Activated CD4-positive, alpha-beta T cell treated with anti-CD3 and anti-CD28 coated beads for 1 hour (primary cell): ENCODE measurements around the gene GTF3C1.
"Not testable (repeated sequence)": the region's sequence is repeated elsewhere in the genome, so short reads cannot be mapped to it uniquely, and the experiment has no call there.

Experiments
- DNase-seq: peaks from one replicate; pipeline ENCODE4 v3.0.0-alpha.2; 2020

GTF3C1 gene

GRCh38 chr16:27462846-27463682, 86.6 kb downstream of the GTF3C1 start:
- no peak for DNase-seq

GRCh38 chr16:27462200-27462845, 87.4 kb downstream of the GTF3C1 start:
- DNase-seq = no peak

GRCh38 chr16:27461483-27462171, 88.1 kb downstream of the GTF3C1 start:
- DNase-seq = no peak

- DNase-seq = no peak
Measured at GRCh38 chr16:27460663-27461482, 88.8 kb downstream of the GTF3C1 start.

GRCh38 chr16:27460213-27460612, 89.5 kb downstream of the GTF3C1 start:
- DNase-seq = no peak

GRCh38 chr16:27458987-27459688, 90.6 kb downstream of the GTF3C1 start:
- DNase-seq = no peak

- no peak for DNase-seq
Measured at GRCh38 chr16:27458258-27458657, 91.5 kb downstream of the GTF3C1 start.

- not testable (repeated sequence) for DNase-seq
Measured at GRCh38 chr16:27457605-27457900, 92.2 kb downstream of the GTF3C1 start.

- no peak for DNase-seq
Measured at GRCh38 chr16:27455700-27456099, 94.0 kb downstream of the GTF3C1 start.

- no peak for DNase-seq
Measured at GRCh38 chr16:27453494-27453825, 96.3 kb downstream of the GTF3C1 start.

GRCh38 chr16:27452569-27453493, 96.9 kb downstream of the GTF3C1 start:
- no peak for DNase-seq

- DNase-seq = no peak
Measured at GRCh38 chr16:27450196-27450549, 99.5 kb downstream of the GTF3C1 start.

GRCh38 chr16:27449434-27450195, 100.1 kb downstream of the GTF3C1 start:
- DNase-seq = peak; percentile 47

GRCh38 chr16:27448532-27449433, 100.9 kb downstream of the GTF3C1 start:
- no peak for DNase-seq

GRCh38 chr16:27447301-27447700, 102.4 kb downstream of the GTF3C1 start:
- DNase-seq = no peak

- peak; percentile 68 for DNase-seq
Measured at GRCh38 chr16:27446721-27447120, 103.0 kb downstream of the GTF3C1 start.

GRCh38 chr16:27445502-27446175, 104.1 kb downstream of the GTF3C1 start:
- DNase-seq = no peak

- no peak for DNase-seq
Measured at GRCh38 chr16:27444470-27444869, 105.2 kb downstream of the GTF3C1 start.

GRCh38 chr16:27444015-27444414, 105.7 kb downstream of the GTF3C1 start:
- no peak for DNase-seq
